Measurements from ENCODE around the gene FIZ1. TPM values are rescaled to one million over a fixed set of nuclear protein-coding genes. Genes with fewer than 3 reads are reported as not detected.

The FIZ1 gene
- total and polyA plus RNA-seq, 2 of the 4 experiments (the other 2 are of a cell fraction) = 1.3 to 5.9 TPM

- in situ Hi-C loops (cut with MboI; ENCODE audit: low sequenced_read_pairs) (no loop called here), dilution Hi-C loops (cut with HindIII; ENCODE audit: low sequenced_read_pairs, unreplicated experiment) (no loop called here), intact Hi-C loops (cut with micrococcal nuclease) (no loop called here)
- H3K23ac ChIP-seq (ENCODE audit: low read depth, low read length) = no peak overlapping the region
- H3K4me3 ChIP-seq (ENCODE audit: insufficient read depth, low read depth, low read length) = no peak overlapping the region
- peaks cover 10 to 42% of the 10 kb centered on the region in 2 experiments for H3K79me1 ChIP-seq (ENCODE audit: low read depth in 1 of 2, low read length in 2 of 2)
- no peak overlapping the region; the same call in 1 of the 2 replicates for H3K14ac ChIP-seq (replicated peaks; ENCODE audit: low read depth, low read length)
- H3K27me3 ChIP-seq (ENCODE audit: control insufficient read depth, insufficient read depth, low read length) = no peaks in the 10 kb centered on the region
- peak overlapping the region in 1 of 2 experiments; percentile 2; a peak in 1 of 4 replicates for H4K8ac ChIP-seq (ENCODE audit: low read depth in 2 of 2, low read length in 2 of 2)
- no peaks in the 10 kb centered on the region for H3K9me3 ChIP-seq (ENCODE audit: control insufficient read depth, insufficient read depth, low read length)
- H3K36me3 ChIP-seq (ENCODE audit: control insufficient read depth, insufficient read depth, low read length) = peaks cover 42% of the 10 kb centered on the region
- H4K20me1 ChIP-seq (ENCODE audit: insufficient read depth, low read length) = peaks cover 17% of the 10 kb centered on the region
- peaks cover 15% of the 10 kb centered on the region; the same call in 1 of the 2 replicates for H3K9me1 ChIP-seq (ENCODE audit: insufficient read depth, low read length)
- no peak overlapping the region for H2BK15ac ChIP-seq (ENCODE audit: low read depth, low read length)
- H2BK20ac ChIP-seq (ENCODE audit: low read depth, low read length) = no peak overlapping the region
- no peak overlapping the region for H2AFZ ChIP-seq (replicated peaks; ENCODE audit: low read length, poor library complexity)
- TF ChIP-seq MXI1 (IDR thresholded peaks at IDR 0.05; ENCODE audit: borderline replicate concordance, low read depth, low read length) (no peak), MAFK (IDR thresholded peaks at IDR 0.05; ENCODE audit: low read depth, low read length) (no peak), RFX5 (IDR thresholded peaks at IDR 0.05; ENCODE audit: low read depth, low read length) (no peak), RAD21 (IDR thresholded peaks at IDR 0.05; ENCODE audit: low read length) (no peak), RCOR1 (IDR thresholded peaks at IDR 0.05; ENCODE audit: insufficient replicate concordance, low read length) (no peak), SMC3 (IDR thresholded peaks at IDR 0.05; ENCODE audit: low read depth, low read length) (no peak), BHLHE40 (IDR thresholded peaks at IDR 0.05; ENCODE audit: low read depth, low read length) (no peak), USF2 (IDR thresholded peaks at IDR 0.05; ENCODE audit: low read depth, low read length) (no peak), ELK1 (IDR thresholded peaks at IDR 0.05; ENCODE audit: borderline replicate concordance, low read depth, low read length) (no peak), MAZ (IDR thresholded peaks at IDR 0.05; ENCODE audit: borderline replicate concordance, low read depth, low read length) (no peak), FOS (IDR thresholded peaks at IDR 0.05; ENCODE audit: low read depth, low read length) (no peak), NFE2L2 (IDR thresholded peaks at IDR 0.05; ENCODE audit: low read depth, low read length) (no peak), CEBPB (IDR thresholded peaks at IDR 0.05; ENCODE audit: low read depth, low read length) (no peak)
- 0 out of 2 replicates have a peak overlapping the region, but pooled peaks have one; percentile 2 for H3K18ac ChIP-seq (ENCODE audit: low read depth, low read length)
- H3K4ac ChIP-seq (ENCODE audit: low read depth, low read length) = peak overlapping the region; percentile 35; the same call in 1 of the 2 replicates
- no peak overlapping the region; the same call in 1 of the 2 replicates for H4K91ac ChIP-seq (ENCODE audit: insufficient read depth, low read depth, low read length)
- H2AK9ac ChIP-seq (replicated peaks; ENCODE audit: low read depth, low read length, poor library complexity) = no peak overlapping the region
- ChIA-PET POLR2A (ENCODE audit: unreplicated experiment) (no interaction called here), CTCF (interaction anchor here (1.5 to 2.4 kb wide), 2 partner anchors 12 to 14 kb away, joined by 4 to 11 read pairs; partner anchors contain the start of gene ZNF865)
- BruUV-seq (replicated peaks) = no TSS peak
- no peak overlapping the region for H3K27ac ChIP-seq (ENCODE audit: insufficient read depth, low read length)
- peaks cover 13% of the 10 kb centered on the region for H3K4me1 ChIP-seq (ENCODE audit: control insufficient read depth, insufficient read depth, low read length)
- H3K9ac ChIP-seq (ENCODE audit: low read depth, low read length) = no peak overlapping the region
- no peak overlapping the region for H2BK120ac ChIP-seq (ENCODE audit: low read depth, low read length)
- ATAC-seq (ENCODE audit: low read depth) (no peak; the same call in 1 of the 2 replicates), DNase-seq (no peak)
- 80% methylated on average over 2 of the region's 7 CpGs; no CpG with 5 or more reads in 1 of the 2 experiments for WGBS, 2 experiments (ENCODE audit: extremely low coverage in 2 of 2, insufficient read length in 1 of 2)
- peak overlapping the region; percentile 56; the same call in 1 of the 2 replicates for H2AK5ac ChIP-seq (ENCODE audit: low read depth, low read length)
- H4K5ac ChIP-seq (ENCODE audit: low read depth, low read length) = no peak overlapping the region
- no peak overlapping the region for H2BK5ac ChIP-seq (ENCODE audit: low read depth, low read length, poor library complexity, severe bottlenecking)
- no peak overlapping the region for H3K56ac ChIP-seq (ENCODE audit: extremely low read depth, insufficient read depth, low read length)
- H3K4me2 ChIP-seq (ENCODE audit: low read depth, low read length) = no peak overlapping the region
These were observed 19.1 kb upstream of the FIZ1 start for GRCh38 chr19:55618426-55618825.
